PC-3 (cell line): ENCODE data around the gene ASPM.

Experiments used
- CTCF ChIP-seq: fragments of 300-600 bp; sonication (generic); conservative IDR thresholded peaks from 2 replicates; pipeline ENCODE4 v1.5.1; 2017; ENCODE audit warnings: antibody characterized with exemption, low read depth, mild to moderate bottlenecking, low read length
- EZH2phosphoT487 ChIP-seq: fragments of 300-600 bp; sonication (generic); IDR thresholded peaks from 2 replicates; pipeline ENCODE4 v1.6.1; 2018; ENCODE audit warnings: mild to moderate bottlenecking, antibody characterized with exemption, low read length, borderline replicate concordance

GRCh38 chr1:197100677-197101076, 45.8 kb downstream of the ASPM start:
- no peak for TF ChIP-seq EZH2phosphoT487
- TF ChIP-seq CTCF = no peak
